ENCODE data around the gene YBEY.

The YBEY gene

GRCh38 chr21:46344219-46344915 lies 58.2 kb downstream of the YBEY start:
- Histone ChIP-seq H3K4me3 (ENCODE audit: low read depth, low read length) (no peak overlapping the region), H3K4me1 (ENCODE audit: control insufficient read depth, insufficient read depth, low read length) (no peaks in the 10 kb centered on the region), H3K27ac (ENCODE audit: extremely low read depth, low read depth, low read length) (no peak overlapping the region), H3K36me3 (ENCODE audit: control insufficient read depth in 2 of 2, insufficient read depth in 1 of 2, low read length in 2 of 2) (peaks cover 34 to 69% of the 10 kb centered on the region in 2 experiments), H3K9me3 (ENCODE audit: control insufficient read depth, insufficient read depth, low read depth, low read length) (no peaks in the 10 kb centered on the region)
- ChIA-PET CTCF (no interaction called here), POLR2A (no interaction called here)
- TF ChIP-seq ZBTB7A (tag by site-specific recombination; IDR thresholded peaks at IDR 0.05; ENCODE audit: low read depth) (no peak), ZNF639 (tag by site-specific recombination; IDR thresholded peaks at IDR 0.05) (no peak), ZNF362 (tag by site-specific recombination; IDR thresholded peaks at IDR 0.05) (no peak), ZNF473 (tag by site-specific recombination; IDR thresholded peaks at IDR 0.05) (no peak), HOXD13 (CRISPR knock-in tag; IDR thresholded peaks at IDR 0.05; ENCODE audit: borderline replicate concordance) (no peak), PBX3 (CRISPR knock-in tag; IDR thresholded peaks at IDR 0.05) (no peak), ZNF157 (tag by site-specific recombination; IDR thresholded peaks at IDR 0.05) (no peak), REST (tag by site-specific recombination; IDR thresholded peaks at IDR 0.05) (no peak)

- H3K4me1 ChIP-seq (ENCODE audit: control insufficient read depth, insufficient read depth, low read length), result no peaks in the 10 kb centered on the region
- no peak overlapping the region for H3K4me3 ChIP-seq (ENCODE audit: low read depth, low read length)
- CTCF ChIA-PET, result no interaction called here
- H3K27ac ChIP-seq (ENCODE audit: extremely low read depth, low read depth, low read length), result no peak overlapping the region
- no peaks in the 10 kb centered on the region for H3K9me3 ChIP-seq (ENCODE audit: control insufficient read depth, insufficient read depth, low read depth, low read length)
- POLR2A ChIA-PET, result no interaction called here
- peaks cover 44 to 72% of the 10 kb centered on the region in 2 experiments for H3K36me3 ChIP-seq (ENCODE audit: control insufficient read depth in 2 of 2, insufficient read depth in 1 of 2, low read length in 2 of 2)
- TF ChIP-seq ZNF133 (tag by site-specific recombination; IDR thresholded peaks at IDR 0.05), result no peak
Observed at GRCh38 chr21:46345861-46346260, 59.7 kb downstream of the YBEY start.

- CTCF ChIA-PET, result interaction anchor here (0.6 to 1.5 kb wide), 3 partner anchors 21 to 45 kb away, joined by 3 read pairs; no protein-coding TSS in a partner anchor
- Histone ChIP-seq H3K4me3 (ENCODE audit: low read depth, low read length) (no peak overlapping the region), H3K36me3 (ENCODE audit: control insufficient read depth in 2 of 2, insufficient read depth in 1 of 2, low read length in 2 of 2) (peaks cover 44 to 78% of the 10 kb centered on the region in 2 experiments), H3K9me3 (ENCODE audit: control insufficient read depth, insufficient read depth, low read depth, low read length) (no peaks in the 10 kb centered on the region), H3K4me1 (ENCODE audit: control insufficient read depth, insufficient read depth, low read length) (no peaks in the 10 kb centered on the region), H3K27ac (ENCODE audit: extremely low read depth, low read depth, low read length) (no peak overlapping the region)
- POLR2A ChIA-PET, result interaction anchor here (0.6 kb wide), 1 partner anchor 41 kb away, joined by 4 read pairs; no protein-coding TSS in a partner anchor
- TF ChIP-seq ZNF354C (tag by site-specific recombination; IDR thresholded peaks at IDR 0.05; ENCODE audit: borderline replicate concordance, low read depth) (no peak), ZNF366 (tag by site-specific recombination; conservative IDR thresholded peaks at IDR 0.05) (no peak), ZNF423 (tag by site-specific recombination; IDR thresholded peaks at IDR 0.05) (no peak), ZNF202 (tag by site-specific recombination; IDR thresholded peaks at IDR 0.05; ENCODE audit: borderline replicate concordance) (no peak), GLIS2 (tag by site-specific recombination; IDR thresholded peaks at IDR 0.05) (no peak), ZNF26 (tag by site-specific recombination; IDR thresholded peaks at IDR 0.05) (no peak), YY2 (tag by site-specific recombination; IDR thresholded peaks at IDR 0.05) (no peak), ZSCAN18 (tag by site-specific recombination; IDR thresholded peaks at IDR 0.05) (no peak), ZNF184 (tag by site-specific recombination; IDR thresholded peaks at IDR 0.05) (no peak)
Observed at GRCh38 chr21:46346296-46347202, 60.4 kb downstream of the YBEY start.
